ENCODE measurements around the gene RNF213.

Gene RNF213

DNA sequence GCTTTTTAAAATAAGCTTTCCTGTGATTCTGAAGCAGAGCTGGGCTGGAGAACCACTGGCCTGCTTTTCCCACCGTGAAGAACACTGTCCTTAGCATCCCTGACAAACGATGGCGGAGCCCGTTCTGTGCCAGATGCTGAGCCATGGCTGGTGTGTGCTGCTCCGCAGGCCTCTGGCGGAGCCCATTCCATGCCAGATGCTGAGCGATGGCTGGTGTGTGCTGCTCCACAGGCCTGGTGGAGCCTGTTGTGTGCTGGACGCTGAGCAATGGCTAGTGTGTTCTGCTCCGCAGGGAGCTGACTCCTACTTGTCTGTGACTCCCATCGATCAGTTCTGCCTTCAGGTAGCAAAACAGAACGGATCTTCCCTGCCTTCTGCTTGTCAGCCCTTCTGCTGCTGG is 158.6 kb downstream of the RNF213 start:
- DNase-seq (ENCODE audit: low spot score), result no peak

GRCh38 chr17:80421381-80422090 is 160.9 kb downstream of the RNF213 start:
- DNase-seq (ENCODE audit: low spot score), result no peak

DNA sequence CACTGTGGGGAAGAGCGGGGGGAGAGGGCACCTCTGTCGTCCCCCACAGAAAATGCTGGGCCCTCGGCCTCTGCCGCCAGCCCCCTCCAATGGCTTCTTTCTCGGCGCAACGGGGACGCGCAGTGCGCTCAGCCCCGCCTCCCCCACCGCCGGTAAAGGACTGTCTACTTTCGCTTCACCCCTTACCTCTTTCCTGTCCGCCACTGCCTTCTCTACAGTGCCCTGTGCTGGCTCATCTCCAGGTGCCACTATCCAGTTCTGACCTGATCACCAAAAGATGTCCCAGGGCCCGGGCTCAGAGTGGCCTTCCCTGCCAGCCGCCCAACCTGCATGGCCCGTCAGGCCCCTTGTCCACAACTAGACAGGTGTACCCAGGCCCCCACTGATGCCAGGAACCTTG is 161.6 kb downstream of the RNF213 start:
- no peak for DNase-seq (ENCODE audit: low spot score)

- DNase-seq (ENCODE audit: low spot score), result no peak
These were observed 162.3 kb downstream of the RNF213 start for GRCh38 chr17:80422981-80423380.

GRCh38 chr17:80423536-80424225 is 163.0 kb downstream of the RNF213 start:
- DNase-seq (ENCODE audit: low spot score), result no peak

GRCh38 chr17:80424261-80424660 is 163.6 kb downstream of the RNF213 start:
- no peak for DNase-seq (ENCODE audit: low spot score)

DNA sequence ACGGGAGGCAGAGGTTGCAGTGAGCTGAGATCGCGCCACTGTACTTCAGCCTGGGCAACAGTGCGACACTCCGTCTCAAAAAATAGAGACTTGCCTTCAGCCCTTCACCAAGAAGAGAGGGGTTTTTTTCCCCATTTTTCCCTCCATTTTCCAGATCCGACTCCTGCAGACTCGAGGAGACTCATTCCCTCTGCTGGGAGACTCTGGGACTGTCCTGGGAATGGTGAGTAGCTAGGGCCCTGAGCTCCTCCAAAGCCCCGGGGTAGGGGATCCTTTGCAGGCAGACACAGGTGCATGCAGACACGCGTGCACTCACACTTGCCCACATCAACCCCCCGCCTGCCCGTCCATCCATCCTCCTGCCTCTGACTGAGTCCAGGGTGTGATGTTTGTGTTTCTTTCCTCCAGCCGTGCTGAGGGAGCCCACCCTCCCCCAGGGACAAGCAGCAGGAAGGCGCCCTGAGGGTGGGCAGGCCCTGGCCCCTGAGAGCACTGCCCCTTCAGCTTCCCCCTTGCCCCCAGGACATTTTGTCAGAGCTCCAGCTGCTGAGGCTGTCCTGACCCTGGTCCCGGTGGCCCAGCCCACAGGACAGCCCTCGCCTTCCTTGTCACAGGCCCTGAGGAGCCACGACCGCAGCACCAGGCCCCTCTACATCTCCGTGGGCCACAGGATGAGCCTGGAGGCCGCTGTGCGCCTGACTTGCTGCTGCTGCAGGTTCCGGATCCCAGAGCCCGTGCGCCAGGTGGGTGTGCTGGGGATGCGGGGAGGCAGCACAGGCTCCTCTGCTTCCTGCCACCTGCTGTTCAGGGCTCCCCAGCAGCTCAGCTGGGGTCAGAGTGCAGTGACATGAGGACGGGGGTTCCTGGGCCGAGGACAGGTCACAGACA is 164.5 kb downstream of the RNF213 start:
- no peak for DNase-seq (ENCODE audit: low spot score)

DNA sequence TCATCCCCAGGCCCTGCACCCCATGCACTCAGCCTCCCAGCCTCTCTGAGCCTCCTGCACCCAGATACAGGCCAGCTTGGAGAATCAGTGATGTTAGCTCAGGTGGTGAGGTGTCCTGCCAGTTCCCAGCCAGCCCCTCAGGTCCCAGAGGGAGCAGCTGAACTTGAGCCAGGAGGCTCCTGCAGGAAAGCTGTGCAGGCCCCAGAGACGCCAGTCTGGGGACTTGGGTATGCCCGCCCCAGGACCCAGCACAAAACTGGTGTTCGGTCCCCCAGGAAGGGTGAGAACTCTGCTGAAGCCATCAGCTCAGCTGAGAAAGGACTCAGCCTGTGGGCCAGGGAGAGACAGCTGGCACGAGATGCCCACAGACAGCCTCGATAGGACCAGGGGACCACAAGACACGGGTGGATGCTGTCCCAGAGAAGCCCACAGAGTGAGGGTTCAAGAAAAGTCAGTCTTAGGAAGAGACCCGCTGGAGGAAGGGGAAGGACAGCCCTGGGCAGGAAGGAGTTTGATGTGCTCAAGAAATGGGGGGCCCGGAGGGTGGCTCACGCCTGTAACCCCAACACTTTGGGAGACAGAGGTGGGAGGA is 165.3 kb downstream of the RNF213 start:
- DNase-seq (ENCODE audit: low spot score), result no peak

- DNase-seq (ENCODE audit: low spot score), result peak; percentile 94
These were observed 166.1 kb downstream of the RNF213 start for GRCh38 chr17:80426671-80427326.

DNA sequence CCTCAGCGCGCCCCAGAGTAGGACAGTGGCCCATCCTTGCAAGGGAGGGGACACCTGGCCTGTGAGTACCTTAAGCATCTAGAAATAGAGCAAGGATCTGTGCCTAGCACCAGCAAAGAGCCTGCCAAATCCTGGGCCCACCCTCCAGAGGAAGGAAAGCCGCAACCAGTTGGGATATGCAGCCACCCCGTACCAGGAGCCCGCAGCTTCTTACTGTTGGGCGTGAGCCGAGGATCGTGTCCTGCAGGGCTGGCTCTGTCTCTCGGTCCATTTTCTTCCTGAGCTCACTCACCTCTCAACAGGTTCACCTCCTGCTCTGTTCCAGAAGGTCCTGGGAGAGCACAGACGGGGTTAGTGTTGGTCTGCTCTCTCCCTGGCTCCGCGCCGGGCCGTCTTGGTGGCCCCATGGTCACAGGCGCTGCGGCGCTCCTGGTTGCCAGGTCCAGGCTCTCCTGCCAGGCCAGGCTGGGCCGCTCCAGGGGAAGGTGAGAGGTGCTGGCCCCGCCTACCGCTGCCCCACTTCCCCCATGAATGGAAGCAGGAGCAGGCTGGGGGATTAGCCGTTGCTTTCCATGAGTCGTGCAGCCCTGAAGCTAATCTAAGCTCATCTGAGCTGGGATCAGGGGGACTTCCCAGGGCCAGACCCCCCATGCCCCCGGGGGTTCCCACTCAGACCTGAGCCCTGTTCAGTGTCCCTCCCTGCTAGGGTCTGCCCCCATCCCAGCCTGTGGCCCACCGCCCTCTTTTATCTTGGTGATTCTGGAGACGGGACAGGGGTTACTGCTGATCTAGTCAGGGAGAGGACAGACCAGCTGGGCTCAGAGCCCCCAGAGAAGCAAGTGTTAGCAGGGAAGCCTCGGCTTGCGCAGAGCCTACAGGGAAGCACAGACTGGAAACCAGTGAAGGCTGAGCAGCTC is 167.0 kb downstream of the RNF213 start:
- no peak for DNase-seq (ENCODE audit: low spot score)

DNA sequence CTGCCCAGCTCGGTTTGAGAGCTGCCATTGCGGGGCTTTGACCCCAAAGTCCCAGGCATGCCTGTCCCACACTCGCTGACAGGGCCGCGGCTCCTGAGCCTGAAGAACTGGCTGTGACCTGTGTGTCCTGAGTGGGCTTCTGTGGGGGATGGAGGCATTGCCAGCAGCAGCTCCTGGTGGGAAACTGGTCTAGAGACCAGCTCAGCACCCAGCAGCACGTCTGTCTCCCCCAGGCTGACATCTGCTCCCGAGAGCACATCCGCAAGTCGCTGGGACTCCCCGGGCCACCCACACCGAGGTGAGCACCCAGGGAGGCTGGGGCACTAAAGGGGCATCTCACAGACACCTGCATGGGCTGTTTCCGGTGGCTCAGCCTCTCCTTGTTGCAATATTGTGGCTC is 167.7 kb downstream of the RNF213 start:
- DNase-seq (ENCODE audit: low spot score), result no peak

GRCh38 chr17:80428796-80429195 is 168.1 kb downstream of the RNF213 start:
- no peak for DNase-seq (ENCODE audit: low spot score)

GRCh38 chr17:80429356-80430275 is 169.0 kb downstream of the RNF213 start:
- DNase-seq (ENCODE audit: low spot score), result no peak

GRCh38 chr17:80430446-80431245 is 170.0 kb downstream of the RNF213 start:
- DNase-seq (ENCODE audit: low spot score), result no peak

GRCh38 chr17:80431246-80432195 is 170.9 kb downstream of the RNF213 start:
- DNase-seq (ENCODE audit: low spot score), result no peak

GRCh38 chr17:80432350-80432955 is 171.8 kb downstream of the RNF213 start:
- DNase-seq (ENCODE audit: low spot score), result no peak

DNA sequence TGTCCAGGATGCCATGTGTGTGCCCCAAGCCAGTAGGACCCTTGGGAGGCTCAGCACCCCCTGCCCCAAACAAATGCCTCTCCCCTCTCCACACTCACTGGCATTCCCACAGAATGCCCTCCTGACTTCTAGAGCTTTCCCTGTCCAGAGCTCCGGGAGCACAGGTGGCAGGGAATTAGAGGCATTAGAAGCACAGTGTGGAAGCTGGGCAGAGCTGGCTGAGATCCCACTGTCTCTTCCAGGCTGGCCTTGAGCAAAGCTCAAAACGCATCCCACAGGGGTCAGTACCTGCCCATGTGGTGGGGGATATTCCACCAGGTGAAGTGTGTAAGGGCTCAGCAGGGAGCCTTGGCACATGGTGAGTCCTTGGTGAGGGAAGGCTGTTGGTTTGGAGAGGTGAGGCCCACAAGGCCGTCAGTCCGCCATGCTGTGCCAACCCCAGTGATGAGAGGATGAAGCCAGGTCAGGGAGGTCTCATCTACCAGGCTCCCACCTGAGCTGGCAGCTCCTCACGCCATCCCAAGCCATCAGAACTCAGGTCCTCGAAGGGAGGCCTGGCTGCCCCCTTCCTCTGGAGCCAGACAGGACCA is 172.4 kb downstream of the RNF213 start:
- no peak for DNase-seq (ENCODE audit: low spot score)

Measured in ecto neural progenitor cell (in vitro differentiated cells).